ENCODE data around the gene STAM. TPM values are rescaled to one million over a fixed set of nuclear protein-coding genes. Genes with fewer than 3 reads are reported as not detected.
A peak's percentile ranks its signal among the peaks of the same experiment; 100 is the strongest.

Gene STAM
- total and polyA plus RNA-seq, 9 of the 15 experiments (the other 6 are each of a cell fraction or from before 2014, with no cell fraction given), result 13.8 to 33.5 (median 26.4) TPM

- TF ChIP-seq REST (IDR thresholded peaks at IDR 0.05; ENCODE audit: borderline replicate concordance) (no peak), REST (CRISPR knock-in tag; IDR thresholded peaks at IDR 0.05; ENCODE audit: low read depth) (no peak), EGR1 (conservative IDR thresholded peaks at IDR 0.05) (no peak), POLR2A (conservative IDR thresholded peaks at IDR 0.05) (no peak), GTF2F1 (IDR thresholded peaks at IDR 0.05; ENCODE audit: low read depth, low read length) (no peak), SAFB2 (IDR thresholded peaks at IDR 0.05; ENCODE audit: borderline replicate concordance, low read depth, low read length, severe bottlenecking) (no peak)
- TF ChIP-seq, protein P1, sequence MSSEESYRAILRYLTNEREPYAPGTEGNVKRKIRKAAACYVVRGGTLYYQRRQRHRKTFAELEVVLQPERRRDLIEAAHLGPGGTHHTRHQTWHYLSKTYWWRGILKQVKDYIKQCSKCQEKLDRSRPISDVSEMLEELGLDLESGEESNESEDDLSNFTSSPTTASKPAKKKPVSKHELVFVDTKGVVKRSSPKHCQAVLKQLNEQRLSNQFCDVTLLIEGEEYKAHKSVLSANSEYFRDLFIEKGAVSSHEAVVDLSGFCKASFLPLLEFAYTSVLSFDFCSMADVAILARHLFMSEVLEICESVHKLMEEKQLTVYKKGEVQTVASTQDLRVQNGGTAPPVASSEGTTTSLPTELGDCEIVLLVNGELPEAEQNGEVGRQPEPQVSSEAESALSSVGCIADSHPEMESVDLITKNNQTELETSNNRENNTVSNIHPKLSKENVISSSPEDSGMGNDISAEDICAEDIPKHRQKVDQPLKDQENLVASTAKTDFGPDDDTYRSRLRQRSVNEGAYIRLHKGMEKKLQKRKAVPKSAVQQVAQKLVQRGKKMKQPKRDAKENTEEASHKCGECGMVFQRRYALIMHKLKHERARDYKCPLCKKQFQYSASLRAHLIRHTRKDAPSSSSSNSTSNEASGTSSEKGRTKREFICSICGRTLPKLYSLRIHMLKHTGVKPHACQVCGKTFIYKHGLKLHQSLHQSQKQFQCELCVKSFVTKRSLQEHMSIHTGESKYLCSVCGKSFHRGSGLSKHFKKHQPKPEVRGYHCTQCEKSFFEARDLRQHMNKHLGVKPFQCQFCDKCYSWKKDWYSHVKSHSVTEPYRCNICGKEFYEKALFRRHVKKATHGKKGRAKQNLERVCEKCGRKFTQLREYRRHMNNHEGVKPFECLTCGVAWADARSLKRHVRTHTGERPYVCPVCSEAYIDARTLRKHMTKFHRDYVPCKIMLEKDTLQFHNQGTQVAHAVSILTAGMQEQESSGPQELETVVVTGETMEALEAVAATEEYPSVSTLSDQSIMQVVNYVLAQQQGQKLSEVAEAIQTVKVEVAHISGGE (CRISPR knock-in tag; IDR thresholded peaks at IDR 0.05), result peak in 1 of 3 experiments; percentile 82; a peak in 2 of 6 replicates
These were observed 18.5 kb downstream of the STAM start (continued) for GRCh38 chr10:17662193-17663138.
